ENCODE results near the gene CTCF. TPM values are rescaled to one million over a fixed set of nuclear protein-coding genes. Genes with fewer than 3 reads are reported as not detected.

The CTCF gene
- total RNA-seq, 1 experiment from 2014 or later, result 30.3 TPM

DNA sequence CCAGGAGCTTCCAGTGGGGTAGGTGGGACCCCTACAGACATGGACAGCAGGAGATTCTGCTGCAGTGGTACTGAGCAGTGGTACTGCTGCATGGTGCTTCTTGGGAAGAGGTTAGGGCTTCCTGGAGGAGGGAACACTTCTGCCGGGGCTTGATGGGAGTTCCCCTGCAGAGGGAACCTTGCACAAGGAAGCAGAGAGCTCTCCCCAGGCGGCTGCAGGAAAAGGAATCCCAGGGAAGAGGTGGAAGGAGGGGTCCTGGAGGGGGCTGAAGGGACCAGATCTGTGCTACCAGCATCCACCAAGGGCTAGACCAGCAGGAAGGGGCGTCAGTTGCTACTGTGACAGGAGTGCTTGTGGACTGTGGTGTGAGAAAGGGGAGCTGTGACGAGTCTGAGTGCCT is 23.1 kb upstream of the CTCF start:
- H3K4me2 ChIP-seq (ENCODE audit: low read length), result no peak overlapping the region
- no peaks in the 10 kb centered on the region for H3F3A ChIP-seq (ENCODE audit: low read length, unreplicated experiment)
- ChIA-PET POLR2A (ENCODE audit: unreplicated experiment) (no interaction called here), CTCF (no interaction called here)
- intact Hi-C loops (cut with micrococcal nuclease), result no loop called here
- H3K9ac ChIP-seq (ENCODE audit: low read length), result no peak overlapping the region
- ATAC-seq (no peak), DNase-seq (no peak)
- peaks cover 9% of the 10 kb centered on the region; the same call in 1 of the 2 replicates for H3K4me1 ChIP-seq (ENCODE audit: insufficient read depth, low read length)
- no peaks in the 10 kb centered on the region for H3K79me2 ChIP-seq (ENCODE audit: low read length)
- H3K36me3 ChIP-seq (ENCODE audit: low read depth, low read length), result peaks cover 12% of the 10 kb centered on the region; the same call in 1 of the 2 replicates
- TF ChIP-seq EZH2 (IDR thresholded peaks at IDR 0.05; ENCODE audit: low read length, unreplicated experiment) (no peak), EZH2phosphoT487 (IDR thresholded peaks at IDR 0.05; ENCODE audit: borderline replicate concordance, low read length) (no peak)
- TF ChIP-seq, protein P1, sequence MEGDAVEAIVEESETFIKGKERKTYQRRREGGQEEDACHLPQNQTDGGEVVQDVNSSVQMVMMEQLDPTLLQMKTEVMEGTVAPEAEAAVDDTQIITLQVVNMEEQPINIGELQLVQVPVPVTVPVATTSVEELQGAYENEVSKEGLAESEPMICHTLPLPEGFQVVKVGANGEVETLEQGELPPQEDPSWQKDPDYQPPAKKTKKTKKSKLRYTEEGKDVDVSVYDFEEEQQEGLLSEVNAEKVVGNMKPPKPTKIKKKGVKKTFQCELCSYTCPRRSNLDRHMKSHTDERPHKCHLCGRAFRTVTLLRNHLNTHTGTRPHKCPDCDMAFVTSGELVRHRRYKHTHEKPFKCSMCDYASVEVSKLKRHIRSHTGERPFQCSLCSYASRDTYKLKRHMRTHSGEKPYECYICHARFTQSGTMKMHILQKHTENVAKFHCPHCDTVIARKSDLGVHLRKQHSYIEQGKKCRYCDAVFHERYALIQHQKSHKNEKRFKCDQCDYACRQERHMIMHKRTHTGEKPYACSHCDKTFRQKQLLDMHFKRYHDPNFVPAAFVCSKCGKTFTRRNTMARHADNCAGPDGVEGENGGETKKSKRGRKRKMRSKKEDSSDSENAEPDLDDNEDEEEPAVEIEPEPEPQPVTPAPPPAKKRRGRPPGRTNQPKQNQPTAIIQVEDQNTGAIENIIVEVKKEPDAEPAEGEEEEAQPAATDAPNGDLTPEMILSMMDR (conservative IDR thresholded peaks at IDR 0.05; ENCODE audit: low read depth, low read length), result no peak
- H3K9me2 ChIP-seq (replicated peaks; ENCODE audit: low read length), result no peaks in the 10 kb centered on the region
- no TSS peak for BruUV-seq (replicated peaks)
- no peak overlapping the region for H3K27ac ChIP-seq (ENCODE audit: low read length)
- H3K4me3 ChIP-seq (ENCODE audit: low read length), result no peak overlapping the region
- no peak overlapping the region for H2AFZ ChIP-seq (ENCODE audit: low read length)
- H3K27me3 ChIP-seq (ENCODE audit: low read length), result no peaks in the 10 kb centered on the region
- H4K20me1 ChIP-seq (ENCODE audit: low read length), result no peaks in the 10 kb centered on the region
- no peaks in the 10 kb centered on the region for H3K9me3 ChIP-seq (ENCODE audit: low read length)

DNA sequence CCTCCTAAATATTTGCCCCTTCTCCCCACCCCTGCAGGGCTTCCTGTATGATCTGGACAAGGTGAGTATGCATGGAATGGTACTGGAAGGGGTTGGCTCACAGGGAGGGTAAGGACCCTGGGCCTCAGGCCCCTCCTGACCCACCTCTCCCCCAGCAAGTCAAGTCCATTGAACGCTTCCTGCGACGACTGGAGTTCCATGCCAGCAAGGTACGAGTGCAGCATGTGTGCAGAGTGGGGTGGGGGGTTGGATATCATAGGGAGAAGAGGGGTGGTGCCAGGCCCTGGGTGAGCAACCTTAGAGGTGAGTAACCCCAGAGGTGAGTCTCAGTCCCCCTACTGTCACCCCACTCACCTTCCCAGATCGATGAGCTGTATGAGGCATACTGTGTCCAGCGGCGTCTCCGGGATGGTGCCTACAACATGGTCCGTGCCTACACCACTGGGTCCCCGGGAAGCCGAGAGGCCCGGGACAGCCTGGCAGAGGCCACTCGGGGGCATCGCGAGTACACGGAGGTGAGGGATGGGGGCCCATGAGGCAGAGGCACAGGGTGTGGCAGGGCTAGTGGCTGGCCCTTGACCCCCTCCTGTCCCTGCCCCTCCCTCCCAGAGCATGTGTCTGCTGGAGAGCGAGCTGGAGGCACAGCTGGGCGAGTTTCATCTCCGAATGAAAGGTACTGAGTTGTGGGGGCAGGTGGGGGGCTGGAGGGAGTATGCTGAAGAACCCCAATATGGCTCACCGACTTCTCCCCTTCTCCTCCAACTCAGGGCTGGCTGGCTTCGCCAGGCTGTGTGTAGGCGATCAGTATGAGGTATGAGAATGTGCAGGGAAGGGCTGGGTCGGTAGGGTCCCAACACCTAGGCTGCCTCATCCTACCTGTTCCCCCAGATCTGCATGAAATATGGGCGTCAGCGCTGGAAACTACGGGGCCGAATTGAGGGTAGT is 22.4 kb upstream of the CTCF start:
- H3K79me2 ChIP-seq (ENCODE audit: low read length), result no peaks in the 10 kb centered on the region
- no peak overlapping the region for H3K4me2 ChIP-seq (ENCODE audit: low read length)
- no TSS peak for BruUV-seq (replicated peaks)
- H3K27ac ChIP-seq (ENCODE audit: low read length), result no peak overlapping the region
- no peaks in the 10 kb centered on the region for H3K9me3 ChIP-seq (ENCODE audit: low read length)
- intact Hi-C loops (cut with micrococcal nuclease), result no loop called here
- no peak for TF ChIP-seq EZH2phosphoT487 (IDR thresholded peaks at IDR 0.05; ENCODE audit: borderline replicate concordance, low read length)
- no peak for TF ChIP-seq EZH2 (IDR thresholded peaks at IDR 0.05; ENCODE audit: low read length, unreplicated experiment)
- TF ChIP-seq, protein P1 (conservative IDR thresholded peaks at IDR 0.05; ENCODE audit: low read depth, low read length), result no peak
- no peak overlapping the region for H2AFZ ChIP-seq (ENCODE audit: low read length)
- POLR2A ChIA-PET (ENCODE audit: unreplicated experiment), result no interaction called here
- no peak overlapping the region for H3K9ac ChIP-seq (ENCODE audit: low read length)
- no peak for DNase-seq
- no peaks in the 10 kb centered on the region for H4K20me1 ChIP-seq (ENCODE audit: low read length)
- no peak for ATAC-seq
- H3K9me2 ChIP-seq (replicated peaks; ENCODE audit: low read length), result no peaks in the 10 kb centered on the region
- peaks cover 12% of the 10 kb centered on the region; the same call in 1 of the 2 replicates for H3K36me3 ChIP-seq (ENCODE audit: low read depth, low read length)
- H3K27me3 ChIP-seq (ENCODE audit: low read length), result no peaks in the 10 kb centered on the region
- CTCF ChIA-PET, result no interaction called here
- H3F3A ChIP-seq (ENCODE audit: low read length, unreplicated experiment), result no peaks in the 10 kb centered on the region
- H3K4me1 ChIP-seq (ENCODE audit: insufficient read depth, low read length), result peaks cover 9% of the 10 kb centered on the region; the same call in 1 of the 2 replicates
- H3K4me3 ChIP-seq (ENCODE audit: low read length), result no peak overlapping the region

DNA sequence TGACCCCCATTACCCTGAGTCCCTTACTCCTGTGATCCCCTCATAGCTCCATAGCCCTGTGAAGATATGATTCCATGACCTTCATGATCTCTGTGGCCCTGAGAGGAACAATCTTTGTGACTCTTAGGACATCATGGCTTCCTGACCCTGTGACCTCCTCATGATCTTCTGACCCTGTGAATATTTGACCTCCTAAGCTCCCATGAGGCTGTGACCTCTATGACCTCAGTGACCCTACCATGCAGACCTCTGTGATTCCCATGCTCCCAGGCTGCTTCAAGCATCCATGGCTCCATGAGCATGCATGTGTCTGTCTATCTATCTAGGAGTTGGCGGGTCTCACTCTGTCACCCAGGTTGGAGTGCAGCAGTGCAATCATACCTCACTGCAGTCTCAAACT is 21.6 kb upstream of the CTCF start:
- H4K20me1 ChIP-seq (ENCODE audit: low read length), result no peaks in the 10 kb centered on the region
- no peaks in the 10 kb centered on the region for H3K27me3 ChIP-seq (ENCODE audit: low read length)
- H3F3A ChIP-seq (ENCODE audit: low read length, unreplicated experiment), result no peaks in the 10 kb centered on the region
- H3K4me3 ChIP-seq (ENCODE audit: low read length), result no peak overlapping the region
- no peaks in the 10 kb centered on the region for H3K79me2 ChIP-seq (ENCODE audit: low read length)
- no peak overlapping the region for H2AFZ ChIP-seq (ENCODE audit: low read length)
- DNase-seq (no peak), ATAC-seq (no peak)
- peaks cover 12% of the 10 kb centered on the region; the same call in 1 of the 2 replicates for H3K36me3 ChIP-seq (ENCODE audit: low read depth, low read length)
- ChIA-PET POLR2A (ENCODE audit: unreplicated experiment) (no interaction called here), CTCF (no interaction called here)
- intact Hi-C loops (cut with micrococcal nuclease), result no loop called here
- no TSS peak for BruUV-seq (replicated peaks)
- no peak for TF ChIP-seq EZH2 (IDR thresholded peaks at IDR 0.05; ENCODE audit: low read length, unreplicated experiment)
- TF ChIP-seq EZH2phosphoT487 (IDR thresholded peaks at IDR 0.05; ENCODE audit: borderline replicate concordance, low read length), result no peak
- TF ChIP-seq, protein P1 (conservative IDR thresholded peaks at IDR 0.05; ENCODE audit: low read depth, low read length), result no peak
- no peak overlapping the region for H3K27ac ChIP-seq (ENCODE audit: low read length)
- H3K4me1 ChIP-seq (ENCODE audit: insufficient read depth, low read length), result peaks cover 9% of the 10 kb centered on the region; the same call in 1 of the 2 replicates
- no peaks in the 10 kb centered on the region for H3K9me2 ChIP-seq (replicated peaks; ENCODE audit: low read length)
- H3K4me2 ChIP-seq (ENCODE audit: low read length), result no peak overlapping the region
- H3K9ac ChIP-seq (ENCODE audit: low read length), result no peak overlapping the region
- H3K9me3 ChIP-seq (ENCODE audit: low read length), result no peaks in the 10 kb centered on the region
